A673 (cell line): ENCODE results near the gene BZW2.

Source experiments
- EZH2 ChIP-seq: fragments of 200-600 bp; sonication (generic); IDR thresholded peaks from 2 replicates; pipeline ENCODE4 v1.6.1; 2017; ENCODE audit warnings: borderline replicate concordance, low read depth, mild to moderate bottlenecking, mixed read lengths, antibody characterized with exemption, low read length; ENCODE audit not compliant: poor library complexity, severe bottlenecking
- TF ChIP-seq, protein P1 (sequence below): fragments of 300-800, 200-600 bp; sonication (generic); conservative IDR thresholded peaks from 2 replicates; pipeline ENCODE4 v1.5.1; 2017; ENCODE audit warnings: low read depth, mild to moderate bottlenecking, antibody characterized with exemption, low read length, moderate library complexity, mixed read lengths

DNA sequence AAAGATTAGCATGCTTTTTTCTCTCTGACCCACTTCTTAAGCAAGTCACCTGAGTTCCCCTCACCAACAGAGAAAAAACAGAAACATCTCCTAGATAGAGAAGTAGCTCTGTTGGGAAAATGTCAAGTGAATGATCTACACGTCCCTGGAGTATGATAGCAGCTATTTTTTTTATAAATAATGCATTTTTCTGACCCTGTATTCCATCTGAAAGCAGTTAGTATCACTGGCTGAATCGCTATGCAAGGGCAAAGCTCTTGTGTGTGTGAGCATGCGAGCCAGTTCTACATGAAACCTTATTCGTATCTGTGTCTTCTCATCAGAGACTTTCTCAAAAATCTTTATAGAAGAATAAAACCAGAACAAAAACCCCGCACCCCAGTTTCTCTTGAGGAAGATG is 8.6 kb upstream of the BZW2 start:
- TF ChIP-seq, protein P1, sequence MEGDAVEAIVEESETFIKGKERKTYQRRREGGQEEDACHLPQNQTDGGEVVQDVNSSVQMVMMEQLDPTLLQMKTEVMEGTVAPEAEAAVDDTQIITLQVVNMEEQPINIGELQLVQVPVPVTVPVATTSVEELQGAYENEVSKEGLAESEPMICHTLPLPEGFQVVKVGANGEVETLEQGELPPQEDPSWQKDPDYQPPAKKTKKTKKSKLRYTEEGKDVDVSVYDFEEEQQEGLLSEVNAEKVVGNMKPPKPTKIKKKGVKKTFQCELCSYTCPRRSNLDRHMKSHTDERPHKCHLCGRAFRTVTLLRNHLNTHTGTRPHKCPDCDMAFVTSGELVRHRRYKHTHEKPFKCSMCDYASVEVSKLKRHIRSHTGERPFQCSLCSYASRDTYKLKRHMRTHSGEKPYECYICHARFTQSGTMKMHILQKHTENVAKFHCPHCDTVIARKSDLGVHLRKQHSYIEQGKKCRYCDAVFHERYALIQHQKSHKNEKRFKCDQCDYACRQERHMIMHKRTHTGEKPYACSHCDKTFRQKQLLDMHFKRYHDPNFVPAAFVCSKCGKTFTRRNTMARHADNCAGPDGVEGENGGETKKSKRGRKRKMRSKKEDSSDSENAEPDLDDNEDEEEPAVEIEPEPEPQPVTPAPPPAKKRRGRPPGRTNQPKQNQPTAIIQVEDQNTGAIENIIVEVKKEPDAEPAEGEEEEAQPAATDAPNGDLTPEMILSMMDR = no peak
- TF ChIP-seq EZH2 = no peak
